PC-3 (cell line): ENCODE results near the gene MBD3. TPM values are rescaled to one million over a fixed set of nuclear protein-coding genes. Genes with fewer than 3 reads are reported as not detected.

Experiments
- ATAC-seq: fragments of 200-7000 bp; cut with Tn5 transposase; 2 replicates; pipeline ENCODE4 v1.9.1; 2020; ENCODE audit warnings: mild to moderate bottlenecking, moderate library complexity
- BruUV-seq: library from RNA; stranded (reverse); fragments of 400-500 nt; replicated peaks from 2 replicates; lab custom pipeline; 2021; lab: Mats Ljungman, UMichigan
- CTCF ChIA-PET: fragments of 300-600 bp; sonication (Branson Sonifier 250); formaldehyde crosslinking; loops from one replicate; lab custom pipeline; 2022; ENCODE audit warnings: antibody characterized with exemption; lab: Charles Lee
- POLR2A ChIA-PET: fragments of 300-600 bp; sonication (Branson Sonifier 250); formaldehyde crosslinking; loops from one replicate; lab custom pipeline; 2022; ENCODE audit warnings: antibody characterized with exemption; ENCODE audit not compliant: unreplicated experiment; lab: Charles Lee
- DNase-seq: peaks from one replicate; pipeline ENCODE4 v3.0.0-alpha.2; 2015
- H2AFZ ChIP-seq: fragments of 300-600 bp; sonication (generic); 2 replicates; pipeline ENCODE4 v1.6.0; 2016; ENCODE audit warnings: antibody characterized with exemption, low read length
- H3F3A ChIP-seq: fragments of 300-600 bp; sonication (generic); one replicate; pipeline ENCODE4 v1.6.0; 2017; ENCODE audit warnings: antibody characterized with exemption, low read length, control low read depth, mild to moderate bottlenecking; ENCODE audit not compliant: unreplicated experiment
- H3K27ac ChIP-seq: fragments of 300-600 bp; sonication (generic); 2 replicates; pipeline ENCODE4 v1.5.1; 2016; ENCODE audit warnings: mild to moderate bottlenecking, low read length
- H3K27me3 ChIP-seq: fragments of 300-600 bp; sonication (generic); 2 replicates; pipeline ENCODE4 v1.6.1; 2016; ENCODE audit warnings: low read length, mixed read lengths
- H3K36me3 ChIP-seq: fragments of 300-600 bp; sonication (generic); 2 replicates; pipeline ENCODE4 v1.6.1; 2016; ENCODE audit warnings: low read depth, mixed run types, low read length, mixed read lengths
- H3K4me1 ChIP-seq: fragments of 300-600 bp; sonication (generic); 2 replicates; pipeline ENCODE4 v1.5.1; 2016; ENCODE audit warnings: low read length; ENCODE audit not compliant: insufficient read depth
- H3K4me2 ChIP-seq: fragments of 300-600 bp; sonication (generic); 2 replicates; pipeline ENCODE4 v1.6.0; 2016; ENCODE audit warnings: low read length
- H3K4me3 ChIP-seq: fragments of 300-600 bp; sonication (generic); 2 replicates; pipeline ENCODE4 v1.5.1; 2016; ENCODE audit warnings: mild to moderate bottlenecking, low read length, mixed read lengths
- H3K79me2 ChIP-seq: fragments of 300-600 bp; sonication (generic); 2 replicates; pipeline ENCODE4 v1.6.1; 2017; ENCODE audit warnings: low read length, mixed read lengths
- H3K9ac ChIP-seq: fragments of 300-600 bp; sonication (generic); 2 replicates; pipeline ENCODE4 v1.6.0; 2016; ENCODE audit warnings: mild to moderate bottlenecking, low read length
- H3K9me2 ChIP-seq: fragments of 300-600 bp; sonication (generic); replicated peaks from 2 replicates; pipeline ENCODE4 v1.6.1; 2016; ENCODE audit warnings: mixed run types, low read length, mixed read lengths
- H3K9me3 ChIP-seq: fragments of 300-600 bp; sonication (generic); 2 replicates; pipeline ENCODE4 v1.6.1; 2016; ENCODE audit warnings: low read length, mixed read lengths
- H4K20me1 ChIP-seq: fragments of 300-600 bp; sonication (generic); 2 replicates; pipeline ENCODE4 v1.6.1; 2016; ENCODE audit warnings: low read length, mixed read lengths
- EZH2 ChIP-seq: fragments of 300-600 bp; sonication (generic); IDR thresholded peaks from one replicate; pipeline ENCODE4 v1.6.1; 2017; ENCODE audit warnings: antibody characterized with exemption, mild to moderate bottlenecking, low read length; ENCODE audit not compliant: unreplicated experiment
- EZH2phosphoT487 ChIP-seq: fragments of 300-600 bp; sonication (generic); IDR thresholded peaks from 2 replicates; pipeline ENCODE4 v1.6.1; 2018; ENCODE audit warnings: mild to moderate bottlenecking, antibody characterized with exemption, low read length, borderline replicate concordance
- intact Hi-C: fragments of 100-400 bp; cut with micrococcal nuclease; formaldehyde crosslinking; loops from 2 replicates; pipeline ENCODE4 v1.9.0; 2023
- total RNA-seq: library from RNA; depleted of rRNA; stranded (reverse); fragments of >200 nt; gene quantifications from 2 replicates; pipeline ENCODE4 v1.2.3, GENCODE V29; 2014
- TF ChIP-seq, protein P1 (sequence below): fragments of 300-600 bp; sonication (generic); conservative IDR thresholded peaks from 2 replicates; pipeline ENCODE4 v1.5.1; 2017; ENCODE audit warnings: antibody characterized with exemption, low read depth, mild to moderate bottlenecking, low read length

Gene MBD3
- total RNA-seq, 1 experiment from 2014 or later, result 131 TPM

DNA sequence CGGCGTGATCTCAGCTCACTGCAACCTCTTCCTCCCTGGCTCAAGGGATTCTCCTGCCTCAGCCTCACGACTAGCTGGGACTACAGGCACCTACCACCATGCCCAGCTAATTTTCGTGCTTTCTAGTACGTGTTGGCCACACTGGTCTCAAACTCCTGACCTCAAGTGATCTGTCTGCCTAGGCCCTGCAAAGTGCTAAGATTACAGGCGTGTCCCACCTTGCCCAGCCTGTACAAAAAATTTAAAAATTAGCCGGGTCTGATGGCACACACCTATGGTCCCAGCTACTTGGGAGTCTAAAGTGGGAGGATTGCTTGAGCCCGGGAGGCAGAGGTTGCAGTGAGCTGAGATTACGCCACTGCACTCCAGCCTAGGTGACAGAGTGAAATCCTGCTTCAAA, 19.9 kb downstream of the MBD3 start:
- ChIA-PET CTCF (no interaction called here), POLR2A (no interaction called here)
- Histone ChIP-seq H3K79me2 (no peaks in the 10 kb centered on the region), H3K9me2 (no peaks in the 10 kb centered on the region), H3K4me3 (no peak overlapping the region), H3K27me3 (no peaks in the 10 kb centered on the region), H3K36me3 (no peaks in the 10 kb centered on the region), H3K4me1 (no peaks in the 10 kb centered on the region; the same call in 1 of the 2 replicates), H4K20me1 (no peaks in the 10 kb centered on the region), H2AFZ (no peak overlapping the region), H3K9me3 (no peaks in the 10 kb centered on the region), H3K27ac (no peak overlapping the region), H3K9ac (no peak overlapping the region), H3F3A (no peaks in the 10 kb centered on the region), H3K4me2 (no peak overlapping the region)
- DNase-seq (no peak), ATAC-seq (no peak)
- intact Hi-C loops, result no loop called here
- TF ChIP-seq, protein P1, sequence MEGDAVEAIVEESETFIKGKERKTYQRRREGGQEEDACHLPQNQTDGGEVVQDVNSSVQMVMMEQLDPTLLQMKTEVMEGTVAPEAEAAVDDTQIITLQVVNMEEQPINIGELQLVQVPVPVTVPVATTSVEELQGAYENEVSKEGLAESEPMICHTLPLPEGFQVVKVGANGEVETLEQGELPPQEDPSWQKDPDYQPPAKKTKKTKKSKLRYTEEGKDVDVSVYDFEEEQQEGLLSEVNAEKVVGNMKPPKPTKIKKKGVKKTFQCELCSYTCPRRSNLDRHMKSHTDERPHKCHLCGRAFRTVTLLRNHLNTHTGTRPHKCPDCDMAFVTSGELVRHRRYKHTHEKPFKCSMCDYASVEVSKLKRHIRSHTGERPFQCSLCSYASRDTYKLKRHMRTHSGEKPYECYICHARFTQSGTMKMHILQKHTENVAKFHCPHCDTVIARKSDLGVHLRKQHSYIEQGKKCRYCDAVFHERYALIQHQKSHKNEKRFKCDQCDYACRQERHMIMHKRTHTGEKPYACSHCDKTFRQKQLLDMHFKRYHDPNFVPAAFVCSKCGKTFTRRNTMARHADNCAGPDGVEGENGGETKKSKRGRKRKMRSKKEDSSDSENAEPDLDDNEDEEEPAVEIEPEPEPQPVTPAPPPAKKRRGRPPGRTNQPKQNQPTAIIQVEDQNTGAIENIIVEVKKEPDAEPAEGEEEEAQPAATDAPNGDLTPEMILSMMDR, result no peak
- TF ChIP-seq EZH2 (no peak), EZH2phosphoT487 (no peak)
- no TSS peak for BruUV-seq

DNA sequence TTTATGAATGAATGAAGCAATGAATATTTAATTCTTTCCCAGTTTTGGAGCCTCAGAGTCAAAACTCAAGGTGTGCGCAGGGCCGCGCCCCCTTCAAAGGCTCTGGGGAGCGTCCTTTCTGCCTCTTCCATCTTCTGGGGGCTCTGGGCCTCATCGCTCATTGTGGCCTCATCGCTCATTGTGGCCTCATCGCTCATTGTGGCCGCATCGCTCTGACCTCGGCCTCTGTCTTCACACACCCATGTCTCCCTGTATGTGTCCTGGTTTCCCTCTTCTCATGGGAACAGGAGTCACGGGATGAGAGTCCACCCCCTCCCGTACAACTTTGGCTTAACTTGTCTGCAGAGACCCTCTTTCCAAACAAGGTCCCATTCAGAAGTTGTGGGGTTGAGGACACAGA, 21.3 kb downstream of the MBD3 start:
- no peak for ATAC-seq
- Histone ChIP-seq H3K36me3 (no peaks in the 10 kb centered on the region), H3K9ac (no peak overlapping the region), H3K27me3 (no peaks in the 10 kb centered on the region), H3K4me3 (no peak overlapping the region), H3K9me2 (no peaks in the 10 kb centered on the region), H3F3A (no peaks in the 10 kb centered on the region), H3K4me2 (no peak overlapping the region), H2AFZ (no peak overlapping the region), H4K20me1 (no peaks in the 10 kb centered on the region), H3K27ac (no peak overlapping the region), H3K79me2 (peaks cover 4% of the 10 kb centered on the region; the same call in 1 of the 2 replicates), H3K9me3 (no peaks in the 10 kb centered on the region), H3K4me1 (no peaks in the 10 kb centered on the region; the same call in 1 of the 2 replicates)
- POLR2A ChIA-PET, result no interaction called here
- BruUV-seq, result no TSS peak
- CTCF ChIA-PET, result no interaction called here
- TF ChIP-seq EZH2 (no peak), EZH2phosphoT487 (no peak)
- TF ChIP-seq, protein P1, result no peak
- intact Hi-C loops, result no loop called here
- no peak for DNase-seq

DNA sequence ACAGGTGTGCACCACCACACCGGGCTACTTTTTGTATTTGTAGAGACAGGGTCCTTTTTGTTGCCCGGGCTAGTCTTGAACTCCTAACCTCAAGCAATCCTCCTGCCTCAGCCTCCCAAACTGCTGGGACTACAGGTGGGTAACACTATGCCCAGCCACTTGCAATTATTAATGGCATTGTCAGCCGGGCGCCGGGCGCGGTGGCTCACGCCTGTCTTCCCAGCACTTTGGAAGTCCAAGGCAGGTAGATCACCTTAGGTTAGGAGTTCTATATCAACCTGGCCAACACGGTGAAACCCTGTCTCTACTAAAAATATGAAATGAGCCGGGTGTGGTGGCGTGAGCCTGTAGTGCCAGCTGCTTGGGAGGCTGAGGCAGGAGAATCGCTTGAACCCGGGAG, 21.8 kb downstream of the MBD3 start:
- Histone ChIP-seq H3K27me3 (no peaks in the 10 kb centered on the region), H4K20me1 (no peaks in the 10 kb centered on the region), H3K36me3 (no peaks in the 10 kb centered on the region), H3K4me1 (no peaks in the 10 kb centered on the region; the same call in 1 of the 2 replicates), H3K27ac (no peak overlapping the region), H3K9me2 (no peaks in the 10 kb centered on the region), H3K79me2 (peaks cover 9% of the 10 kb centered on the region), H3K4me2 (no peak overlapping the region), H3K9ac (no peak overlapping the region), H3K4me3 (no peak overlapping the region), H3K9me3 (no peaks in the 10 kb centered on the region), H2AFZ (no peak overlapping the region), H3F3A (no peaks in the 10 kb centered on the region)
- ATAC-seq (no peak), DNase-seq (no peak)
- ChIA-PET POLR2A (no interaction called here), CTCF (no interaction called here)
- no TSS peak for BruUV-seq
- intact Hi-C loops, result no loop called here
- TF ChIP-seq, protein P1, result no peak
- no peak for TF ChIP-seq EZH2
- no peak for TF ChIP-seq EZH2phosphoT487
